ENCODE results near the gene ARHGAP26.
A peak's percentile ranks its signal among the peaks of the same experiment; 100 is the strongest.

The ARHGAP26 gene

DNA sequence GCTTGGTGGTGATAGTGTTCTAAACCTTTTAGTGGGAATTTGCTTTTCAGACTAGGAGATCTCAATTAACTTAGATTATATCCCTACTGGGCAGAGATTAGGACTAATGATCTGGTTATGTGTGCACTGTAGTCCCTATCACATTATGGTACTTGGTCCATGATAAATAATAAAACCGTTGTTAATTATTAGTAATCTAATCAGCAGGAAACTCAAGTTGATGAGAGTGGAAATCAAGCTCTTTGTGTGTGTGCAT, 262.3 kb downstream of the ARHGAP26 start:
- no peak for DNase-seq (ENCODE audit: low spot score)
- FAIRE-seq: no peak

DNA sequence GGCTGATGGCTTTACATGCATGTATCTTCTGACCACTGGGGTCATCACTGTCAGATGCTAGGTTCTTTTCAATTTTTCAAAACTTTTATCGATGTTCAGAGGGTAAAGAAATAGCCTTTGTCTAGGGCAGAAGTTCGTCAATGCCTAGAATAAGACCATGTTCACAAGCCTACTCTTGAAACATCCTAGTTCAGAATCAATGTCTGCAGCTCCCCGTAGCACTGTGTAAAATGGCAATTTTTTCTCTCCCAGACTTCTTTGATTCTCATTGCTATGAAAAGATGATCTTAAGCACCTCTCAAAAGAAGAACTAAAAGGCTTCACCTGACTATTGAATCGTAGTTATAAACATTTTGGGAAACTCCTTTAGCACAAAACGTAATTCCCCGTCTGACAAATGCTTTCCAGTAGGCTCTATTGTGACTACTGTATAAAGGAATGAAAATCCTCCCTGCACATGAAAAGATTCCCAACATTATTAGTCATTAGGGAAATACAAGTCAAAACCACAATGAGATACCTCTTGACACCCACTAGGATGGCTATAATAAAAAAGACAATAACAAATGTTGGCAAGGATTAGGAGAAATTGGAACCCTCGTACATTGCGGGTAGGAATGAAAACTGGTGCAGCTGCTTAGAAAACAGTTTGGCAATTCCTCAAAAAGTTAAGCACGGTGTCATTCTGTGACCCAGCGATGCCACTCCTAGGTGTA, 263.5 kb downstream of the ARHGAP26 start:
- DNase-seq (ENCODE audit: low spot score): peak; percentile 93
- FAIRE-seq: peak; percentile 96

DNA sequence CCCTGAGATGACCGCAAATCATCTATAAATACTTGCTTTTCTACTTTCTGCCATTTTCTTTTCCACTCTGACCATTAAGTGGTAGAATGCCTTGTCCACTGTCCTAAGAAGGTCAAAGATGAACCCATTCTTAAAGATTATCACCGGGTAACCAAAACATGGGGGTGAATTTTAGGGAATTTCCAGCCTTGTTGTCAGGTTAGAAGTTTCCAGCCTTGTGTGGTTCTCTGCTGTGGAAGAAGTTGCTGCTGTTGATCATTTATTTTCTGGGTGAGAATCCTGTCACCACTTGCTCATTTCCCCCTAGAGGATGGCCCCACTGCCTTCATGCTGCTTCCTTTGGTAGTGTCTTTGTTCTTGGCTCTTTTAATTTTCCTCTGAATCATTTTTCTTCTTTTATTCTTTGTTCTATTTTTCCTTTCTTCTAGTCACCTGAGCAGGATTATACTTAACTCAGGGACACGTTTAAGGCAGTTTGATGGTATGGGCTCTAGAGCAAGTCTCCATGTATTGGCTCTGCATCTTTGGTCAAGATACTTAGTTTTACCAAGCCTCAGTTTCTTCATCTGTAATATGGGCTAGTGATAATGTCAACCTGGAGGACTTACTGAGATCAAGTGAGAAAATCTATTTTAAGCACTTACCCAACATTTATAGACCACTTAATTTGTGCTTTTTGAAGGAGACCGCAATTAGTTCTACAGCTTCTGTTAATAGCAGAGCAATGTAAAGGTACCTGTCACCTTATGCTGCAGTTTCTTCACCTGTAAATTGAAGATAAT, 266.2 kb downstream of the ARHGAP26 start:
- DNase-seq (ENCODE audit: low spot score) (no peak), FAIRE-seq (no peak)

DNA sequence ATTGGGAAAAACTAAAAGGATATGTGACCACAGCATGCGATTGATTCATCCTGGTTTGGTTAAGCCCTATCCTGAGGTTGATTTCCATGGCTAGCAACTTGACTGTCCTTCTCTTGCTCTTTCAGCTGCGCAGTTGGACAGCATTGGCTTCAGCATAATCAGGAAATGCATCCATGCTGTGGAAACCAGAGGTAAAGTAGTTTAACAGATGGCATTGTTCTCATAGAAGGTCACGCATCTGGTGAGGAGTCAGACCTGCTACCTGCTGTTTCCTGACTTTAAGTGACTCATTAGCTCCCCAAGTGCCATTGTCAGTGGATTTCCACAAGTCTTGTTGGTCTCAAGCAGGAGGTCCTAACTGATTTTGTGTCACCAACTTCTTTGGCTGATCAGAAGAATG, 266.9 kb downstream of the ARHGAP26 start:
- FAIRE-seq (no peak), DNase-seq (ENCODE audit: low spot score) (peak; percentile 28)

DNA sequence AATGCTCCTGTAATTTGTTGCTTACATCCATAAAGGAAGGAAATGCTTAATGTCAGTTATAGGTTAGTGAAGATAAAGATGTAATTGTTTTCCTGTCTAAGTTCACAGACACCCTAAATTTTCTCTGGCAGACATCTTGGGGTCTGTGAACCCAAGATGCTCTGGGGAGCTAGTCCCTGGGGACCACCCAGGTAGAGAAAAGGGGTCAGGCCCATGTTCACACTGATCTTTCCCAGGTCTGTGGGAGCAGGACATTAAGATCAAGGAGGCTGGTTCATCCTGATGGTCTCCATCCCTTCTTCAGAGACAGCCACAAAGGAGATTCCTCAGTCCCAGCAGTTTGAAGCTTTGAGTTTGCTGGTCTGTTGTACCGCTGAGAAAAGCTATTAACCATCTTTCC, 267.5 kb downstream of the ARHGAP26 start:
- FAIRE-seq: no peak
- DNase-seq (ENCODE audit: low spot score): no peak

DNA sequence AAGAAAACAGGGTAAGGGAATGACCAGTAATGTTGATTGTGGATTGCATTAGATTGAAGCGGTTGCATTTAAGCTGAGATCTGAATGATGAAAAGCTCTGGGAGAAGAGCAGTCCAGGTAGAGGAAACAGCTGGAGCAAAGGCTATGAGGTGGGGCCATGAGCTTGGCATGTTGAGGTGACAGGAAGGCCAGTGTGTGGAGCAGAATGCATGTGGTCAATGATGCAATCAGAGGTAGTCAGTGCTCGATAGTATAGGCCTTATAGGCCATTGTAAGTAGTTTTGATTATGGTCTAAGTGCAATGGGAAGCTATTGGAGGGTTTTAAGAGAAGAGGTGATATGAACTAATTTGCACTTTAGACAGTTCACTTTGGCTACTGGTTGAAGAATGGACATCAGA, 270.4 kb downstream of the ARHGAP26 start:
- FAIRE-seq: no peak
- no peak for DNase-seq (ENCODE audit: low spot score)

DNA sequence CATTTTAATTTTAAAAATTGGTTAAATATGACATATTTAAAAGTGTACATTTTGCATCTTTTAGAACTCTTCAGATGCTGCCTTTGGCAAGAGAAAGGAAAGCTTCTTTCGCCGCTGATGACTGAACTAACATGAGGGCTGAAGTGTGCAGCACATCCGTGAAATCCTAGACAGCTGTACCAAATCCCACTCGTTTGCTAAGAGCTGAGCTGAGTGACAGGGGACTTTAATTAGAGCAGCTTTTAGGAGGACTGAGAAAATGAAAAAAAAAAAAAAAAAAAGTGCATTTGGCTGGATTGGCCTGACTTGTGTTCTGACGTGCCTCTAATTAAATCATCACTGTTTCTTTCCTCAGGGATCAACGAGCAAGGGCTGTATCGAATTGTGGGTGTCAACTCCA, 271.3 kb downstream of the ARHGAP26 start:
- no peak for FAIRE-seq
- no peak for DNase-seq (ENCODE audit: low spot score)

DNA sequence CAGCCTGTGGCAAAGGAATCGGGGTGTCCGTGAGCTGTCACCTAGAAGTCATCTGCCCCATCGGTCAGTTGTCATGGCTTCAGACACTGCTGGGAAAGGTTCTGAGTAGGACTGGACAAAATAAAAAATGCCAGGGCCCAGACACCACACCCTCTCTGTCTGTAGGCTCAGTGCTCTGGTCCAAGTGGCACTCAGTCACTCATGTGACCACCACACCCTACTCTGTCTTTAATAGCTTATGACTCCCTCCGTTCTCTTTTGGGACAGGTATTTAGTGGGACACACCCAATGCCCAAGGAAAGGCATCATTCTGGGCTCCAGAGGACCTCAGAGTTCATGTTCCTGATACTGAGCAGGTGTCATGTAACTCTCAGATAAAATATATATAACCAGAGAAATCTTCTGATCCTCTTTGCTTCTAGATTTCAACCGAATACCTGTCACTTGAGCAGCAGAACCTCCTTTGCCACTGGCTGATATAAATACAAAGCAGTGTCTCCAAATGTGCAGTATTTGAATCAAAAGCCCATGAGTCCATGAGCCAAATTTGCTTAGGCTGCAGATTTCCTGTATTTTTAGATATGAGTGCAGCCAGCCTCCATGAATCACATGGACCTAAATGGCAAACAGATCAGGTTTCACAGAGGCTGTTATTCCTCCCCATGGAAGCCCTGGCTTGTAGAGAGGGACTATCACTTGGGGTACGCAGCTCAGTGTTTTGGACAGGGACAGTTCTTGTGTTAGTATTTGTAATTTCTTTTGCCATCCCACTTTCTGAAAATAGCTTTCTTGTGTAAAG, 272.0 kb downstream of the ARHGAP26 start:
- DNase-seq (ENCODE audit: low spot score): no peak
- FAIRE-seq: no peak

DNA sequence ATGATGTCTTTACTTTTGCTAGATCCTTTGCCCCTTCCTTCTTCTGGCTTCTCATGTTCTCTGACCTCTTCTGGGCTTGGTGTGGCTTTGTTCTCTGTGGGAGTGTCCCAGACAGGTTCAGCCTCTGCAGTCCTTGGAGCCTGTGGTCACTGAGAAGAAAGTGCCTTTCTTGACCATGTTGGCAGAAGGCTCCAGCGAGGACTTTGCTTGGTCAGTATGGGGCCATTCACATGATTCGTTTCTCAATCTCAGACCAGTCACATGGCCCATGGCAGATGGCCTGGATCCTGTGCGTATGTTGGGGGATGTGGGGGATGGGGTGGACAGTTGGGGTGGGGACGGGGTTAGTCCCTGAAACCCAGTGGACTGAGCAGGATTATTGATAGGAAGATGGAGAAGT, 274.1 kb downstream of the ARHGAP26 start:
- FAIRE-seq: no peak
- DNase-seq (ENCODE audit: low spot score): no peak

DNA sequence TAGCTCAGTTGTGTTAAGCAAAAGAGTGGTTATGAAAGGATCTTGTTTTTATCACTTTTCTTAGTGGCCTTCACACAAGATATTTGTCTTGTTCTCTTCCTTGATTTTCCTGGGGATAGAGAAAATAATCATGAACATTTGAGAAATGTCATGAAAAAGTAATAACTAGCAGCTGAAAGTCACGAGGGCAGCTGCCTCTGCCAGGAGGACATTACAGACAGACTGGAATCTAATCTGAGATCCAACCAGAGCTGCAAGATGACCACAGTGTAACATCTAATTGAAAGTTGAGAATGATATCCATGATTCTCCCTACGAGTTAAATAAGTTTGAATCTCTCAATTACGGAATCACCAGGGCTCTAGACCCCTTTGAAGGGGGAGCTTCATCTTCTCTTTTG, 274.9 kb downstream of the ARHGAP26 start:
- FAIRE-seq (no peak), DNase-seq (ENCODE audit: low spot score) (no peak)

DNA sequence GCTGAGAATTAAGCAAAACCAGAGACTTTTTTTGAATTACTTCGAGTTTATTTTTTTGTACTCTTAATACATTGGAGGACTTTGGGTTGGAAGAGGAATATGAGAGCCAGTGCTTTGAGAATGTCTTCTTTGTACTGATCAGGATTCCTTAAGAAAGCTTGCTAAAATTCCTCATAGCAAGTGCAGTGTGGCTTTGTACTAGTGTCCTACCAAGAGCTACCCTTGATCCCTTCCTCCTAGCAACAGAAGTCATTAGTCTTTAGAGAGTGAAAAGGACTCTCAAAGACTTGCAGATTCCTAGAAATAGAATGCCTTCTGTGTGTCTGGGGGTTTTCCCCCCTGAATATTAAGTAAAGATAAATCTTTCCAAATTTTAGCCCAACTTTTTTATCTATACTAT, 276.1 kb downstream of the ARHGAP26 start:
- FAIRE-seq: no peak
- DNase-seq (ENCODE audit: low spot score): no peak

DNA sequence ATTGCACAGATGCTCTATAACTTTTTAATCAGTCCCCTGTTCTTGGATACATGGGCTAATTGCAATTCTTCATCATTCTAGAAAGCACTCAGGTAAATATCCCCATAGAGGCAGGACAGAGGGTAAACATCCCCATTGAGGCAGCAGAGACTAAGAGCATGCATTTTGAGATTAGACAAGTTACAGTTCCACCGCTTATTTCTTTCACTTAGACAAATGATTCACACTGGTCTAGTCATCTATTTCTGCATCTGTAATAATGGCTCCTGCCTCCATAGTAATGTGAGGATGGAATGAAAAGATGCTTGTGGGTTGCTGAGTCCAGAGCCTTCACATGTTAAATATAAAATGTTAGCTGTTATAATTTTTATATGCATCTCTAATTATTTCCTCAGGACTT, 276.9 kb downstream of the ARHGAP26 start:
- DNase-seq (ENCODE audit: low spot score) (no peak), FAIRE-seq (no peak)

DNA sequence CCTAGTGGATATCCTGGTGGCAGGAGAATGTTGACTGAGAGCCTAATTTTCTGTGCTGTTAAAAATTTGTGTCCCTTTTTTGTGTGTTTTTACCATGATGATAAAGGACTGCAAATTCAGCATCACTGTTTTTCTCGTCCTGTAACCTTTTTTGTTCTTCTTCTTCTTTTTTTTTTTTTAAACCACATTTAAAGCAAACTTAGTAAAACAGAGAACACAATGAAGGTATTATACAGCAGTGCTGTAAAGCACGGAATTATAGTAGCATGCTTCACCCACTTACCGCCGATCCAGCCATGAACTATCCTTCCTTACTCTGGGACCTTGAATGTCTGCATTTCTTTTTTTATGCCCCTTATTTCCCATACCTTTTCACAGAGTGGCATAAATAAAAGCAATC, 280.0 kb downstream of the ARHGAP26 start:
- FAIRE-seq: no peak
- no peak for DNase-seq (ENCODE audit: low spot score)

DNA sequence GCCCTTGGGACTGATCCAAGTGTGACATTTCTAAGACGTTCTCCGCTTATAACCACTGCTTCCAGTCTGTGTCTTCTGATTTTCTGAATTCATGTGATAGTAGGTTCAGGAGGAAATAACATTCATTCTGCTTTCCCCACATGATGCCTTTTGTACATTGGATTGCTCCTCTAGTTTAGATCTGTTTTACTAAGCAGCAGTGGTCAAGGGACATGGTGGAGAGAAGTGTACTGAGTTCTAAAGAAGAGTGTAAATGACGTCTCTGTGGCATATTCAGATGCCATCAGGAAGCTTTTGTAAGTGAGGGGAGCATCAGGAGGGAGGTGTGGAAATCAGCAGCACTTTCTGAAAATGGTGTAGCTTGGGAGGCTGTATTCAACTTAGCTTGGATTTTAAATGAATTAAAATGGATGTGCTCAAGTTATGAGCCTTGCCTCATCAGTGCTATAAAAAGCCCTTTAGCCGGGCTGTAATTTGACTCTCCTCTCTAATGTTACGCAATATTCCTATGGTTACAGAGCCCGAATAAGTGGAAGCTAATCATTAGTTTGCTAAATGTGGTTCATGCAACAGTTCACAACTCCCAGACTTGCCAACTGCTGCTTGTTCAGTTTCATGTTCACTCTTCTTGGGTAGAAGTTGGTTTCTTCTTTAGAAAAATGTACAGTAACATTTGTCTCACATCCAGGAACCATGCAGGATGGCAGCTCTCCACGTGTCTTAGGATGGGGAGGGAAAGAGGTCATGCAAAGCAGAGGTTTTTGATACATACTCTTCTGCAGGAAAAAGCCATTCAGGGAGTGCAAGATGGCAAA, 281.3 kb downstream of the ARHGAP26 start:
- peak; percentile 70 for DNase-seq (ENCODE audit: low spot score)
- peak; percentile 87 for FAIRE-seq

DNA sequence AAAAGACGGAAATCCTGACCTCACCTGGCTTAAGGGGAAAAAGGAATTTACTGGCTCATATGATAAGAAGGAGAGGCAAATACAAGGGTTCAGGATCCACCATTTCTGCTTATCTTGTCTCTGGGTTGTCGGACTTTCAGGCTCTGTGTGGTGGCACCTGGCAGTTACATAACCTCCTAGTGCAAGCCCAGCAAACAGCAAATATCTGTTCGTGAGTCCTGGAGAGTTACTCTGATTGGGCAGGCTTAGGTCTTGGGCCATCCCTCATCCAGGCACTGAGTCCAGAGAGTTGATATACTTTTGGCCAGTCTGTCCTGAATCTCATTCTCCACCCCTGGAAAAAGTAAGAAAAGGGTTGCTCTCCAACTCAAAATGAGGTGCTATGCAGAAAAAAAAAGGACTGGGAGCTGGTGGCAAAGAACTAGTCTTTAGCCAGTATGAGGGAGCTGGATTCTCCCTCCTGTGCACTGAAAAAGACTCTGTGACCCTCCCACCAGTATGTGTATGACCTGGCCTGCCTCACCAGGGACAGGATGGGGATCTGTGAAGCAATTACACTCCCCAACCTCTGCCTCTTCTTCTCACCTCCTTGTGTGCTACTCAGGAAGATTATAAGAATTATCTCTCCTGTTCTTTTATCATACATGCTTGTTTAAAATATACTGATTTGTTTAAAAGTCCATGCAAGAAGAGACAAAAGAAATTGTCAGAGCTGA, 282.9 kb downstream of the ARHGAP26 start:
- FAIRE-seq (no peak), DNase-seq (ENCODE audit: low spot score) (no peak)

DNA sequence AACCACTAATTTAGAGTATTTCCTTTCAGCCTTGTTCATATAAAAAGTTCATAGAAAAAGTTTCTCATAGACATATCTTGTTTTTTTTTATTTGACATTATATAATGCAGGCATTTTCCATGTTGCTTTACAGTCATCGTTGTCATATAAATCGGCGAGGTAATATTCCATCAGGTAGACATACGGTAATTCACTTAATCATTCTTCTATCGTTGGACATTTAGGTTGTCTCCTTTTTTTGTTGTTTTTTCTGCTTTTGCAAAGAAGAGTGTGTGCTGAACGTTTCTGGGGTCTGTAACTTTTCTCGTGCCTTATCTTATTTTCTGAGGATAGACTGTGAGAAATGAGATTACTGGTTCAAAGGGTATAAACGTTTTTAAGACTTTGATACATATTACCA, 283.6 kb downstream of the ARHGAP26 start:
- no peak for FAIRE-seq

DNA sequence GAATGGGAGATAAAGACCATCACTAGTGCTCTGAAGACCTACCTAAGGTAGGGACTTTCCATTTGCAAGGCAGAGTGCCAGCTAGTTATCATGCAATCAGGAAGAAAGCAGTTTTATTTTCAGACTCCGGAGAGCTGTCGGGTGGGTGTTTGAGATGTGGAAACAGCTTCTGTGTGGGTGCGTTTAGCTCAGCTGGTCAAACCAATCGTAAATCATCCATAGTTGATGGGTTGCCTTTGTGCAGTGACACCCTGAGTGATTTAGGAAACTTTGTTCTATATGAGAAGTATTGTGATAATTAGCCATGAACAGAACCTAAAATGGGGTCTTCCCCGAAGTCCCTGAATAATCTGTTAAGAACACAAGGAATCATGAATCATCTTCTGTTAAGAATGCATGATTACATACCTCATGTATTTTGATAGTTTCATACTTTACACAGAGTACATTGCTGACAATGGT, 284.3 kb downstream of the ARHGAP26 start:
- no peak for FAIRE-seq
- no peak for DNase-seq (ENCODE audit: low spot score)

More for the DNA sequence above, 283.6 kb downstream of the ARHGAP26 start:
- no peak for DNase-seq (ENCODE audit: low spot score)

DNA sequence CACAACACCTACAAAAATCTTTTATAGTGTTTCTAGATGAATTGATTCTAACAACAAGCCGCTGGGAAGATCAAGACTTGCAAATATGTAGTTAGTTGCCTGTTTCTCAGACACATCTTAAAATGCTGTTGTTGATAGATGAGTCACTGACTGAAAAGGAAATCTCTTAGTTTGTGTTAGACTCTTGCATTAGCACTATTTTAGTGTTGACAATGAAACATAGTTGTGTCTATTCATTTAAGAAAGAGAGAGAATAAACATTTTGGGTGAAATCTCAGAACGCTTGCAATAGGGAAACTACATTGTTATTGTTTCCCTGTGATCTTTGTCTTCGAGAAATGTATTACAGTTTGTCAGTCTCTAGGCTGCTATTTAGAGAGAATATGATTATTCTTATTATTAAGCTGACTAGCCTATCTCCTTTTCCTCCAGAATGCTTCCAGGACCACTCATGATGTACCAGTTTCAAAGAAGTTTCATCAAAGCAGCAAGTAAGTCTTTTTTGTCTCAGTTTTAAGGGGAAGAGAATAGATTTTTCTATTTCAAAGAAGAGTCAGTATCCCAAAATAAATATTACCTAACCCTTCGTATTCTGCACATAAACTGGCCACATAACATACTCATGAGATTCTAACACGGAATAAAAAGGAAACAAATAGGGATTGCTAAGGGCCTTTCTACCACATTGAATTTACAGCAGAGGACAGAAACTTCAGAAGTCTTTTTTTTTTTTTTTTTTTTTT, 285.6 kb downstream of the ARHGAP26 start:
- FAIRE-seq (no peak), DNase-seq (ENCODE audit: low spot score) (no peak)

DNA sequence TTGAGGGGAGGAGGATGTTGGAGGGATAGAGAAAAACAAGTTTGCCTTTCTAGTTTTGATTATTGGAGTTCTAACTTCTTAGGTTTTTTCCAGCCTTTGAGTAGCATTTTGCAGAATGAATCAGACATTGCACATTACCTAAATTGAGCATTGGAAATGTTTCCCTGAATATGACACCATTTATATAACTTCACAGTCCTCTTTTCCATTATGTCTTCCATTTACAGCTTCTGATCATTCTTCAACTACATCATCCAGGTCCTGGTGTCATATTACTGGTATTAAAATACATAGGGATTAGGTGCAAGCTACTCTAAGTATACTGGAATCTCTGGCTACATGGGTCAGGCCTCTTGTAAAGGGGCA, 286.1 kb downstream of the ARHGAP26 start:
- DNase-seq (ENCODE audit: low spot score) (no peak), FAIRE-seq (no peak)

Data from RCC 7860 (cell line).